Fibroblast of gingiva (primary cell): ENCODE results near the gene ORAI2.

ENCODE experiments used
- DNase-seq: peaks from one replicate; pipeline ENCODE4 v3.0.0-alpha.2; 2011; ENCODE audit warnings: low read depth

Gene ORAI2

GRCh38 chr7:102415685-102416225 is 17.6 kb upstream of the ORAI2 start:
- no peak for DNase-seq

- DNase-seq = no peak
These were observed 17.0 kb upstream of the ORAI2 start for GRCh38 chr7:102416406-102416805.

GRCh38 chr7:102417105-102417504 is 16.3 kb upstream of the ORAI2 start:
- DNase-seq = no peak

GRCh38 chr7:102418592-102418991 is 14.8 kb upstream of the ORAI2 start:
- DNase-seq = no peak

GRCh38 chr7:102421706-102422240 is 11.6 kb upstream of the ORAI2 start:
- DNase-seq = no peak

GRCh38 chr7:102424129-102424551 is 9.2 kb upstream of the ORAI2 start:
- no peak for DNase-seq

GRCh38 chr7:102424787-102425218 is 8.6 kb upstream of the ORAI2 start:
- DNase-seq = no peak

- DNase-seq = no peak
These were observed 7.6 kb upstream of the ORAI2 start for GRCh38 chr7:102425639-102426267.

- DNase-seq = no peak
These were observed 6.9 kb upstream of the ORAI2 start for GRCh38 chr7:102426268-102427018.

- DNase-seq = no peak
These were observed 6.4 kb upstream of the ORAI2 start for GRCh38 chr7:102427019-102427405.

GRCh38 chr7:102429141-102429899 is 4.1 kb upstream of the ORAI2 start:
- DNase-seq = no peak

- DNase-seq = no peak
These were observed 1.6 kb upstream of the ORAI2 start for GRCh38 chr7:102431617-102432298.

GRCh38 chr7:102432442-102433218 is 745 bp upstream of the ORAI2 start:
- DNase-seq = no peak

GRCh38 chr7:102434039-102434486 is 688 bp downstream of the ORAI2 start:
- no peak for DNase-seq

GRCh38 chr7:102436118-102436517 is 2.7 kb downstream of the ORAI2 start:
- no peak for DNase-seq

GRCh38 chr7:102439963-102440795 is 6.8 kb downstream of the ORAI2 start:
- peak; percentile 71 for DNase-seq

- DNase-seq = no peak
These were observed 11.7 kb downstream of the ORAI2 start for GRCh38 chr7:102444961-102445673.

GRCh38 chr7:102445674-102446071 is 12.3 kb downstream of the ORAI2 start:
- no peak for DNase-seq
